Fibroblast of pulmonary artery (primary cell): ENCODE measurements around the gene SLC5A7.

Source experiments
- DNase-seq: peaks from one replicate; pipeline ENCODE4 v3.0.0-alpha.2; 2010; ENCODE audit warnings: low read depth
- H3K4me3 ChIP-seq: replicated peaks from 2 replicates; pipeline ENCODE4 v1.5.1; 2011; ENCODE audit warnings: low read depth, mild to moderate bottlenecking, control low read depth, low read length, moderate library complexity
- TF ChIP-seq, protein P1 (sequence below): IDR thresholded peaks from 2 replicates; pipeline ENCODE4 v1.5.1; 2011; ENCODE audit warnings: mild to moderate bottlenecking, control low read depth, low read length, inconsistent platforms; ENCODE audit errors: missing control alignments

SLC5A7 gene

DNA sequence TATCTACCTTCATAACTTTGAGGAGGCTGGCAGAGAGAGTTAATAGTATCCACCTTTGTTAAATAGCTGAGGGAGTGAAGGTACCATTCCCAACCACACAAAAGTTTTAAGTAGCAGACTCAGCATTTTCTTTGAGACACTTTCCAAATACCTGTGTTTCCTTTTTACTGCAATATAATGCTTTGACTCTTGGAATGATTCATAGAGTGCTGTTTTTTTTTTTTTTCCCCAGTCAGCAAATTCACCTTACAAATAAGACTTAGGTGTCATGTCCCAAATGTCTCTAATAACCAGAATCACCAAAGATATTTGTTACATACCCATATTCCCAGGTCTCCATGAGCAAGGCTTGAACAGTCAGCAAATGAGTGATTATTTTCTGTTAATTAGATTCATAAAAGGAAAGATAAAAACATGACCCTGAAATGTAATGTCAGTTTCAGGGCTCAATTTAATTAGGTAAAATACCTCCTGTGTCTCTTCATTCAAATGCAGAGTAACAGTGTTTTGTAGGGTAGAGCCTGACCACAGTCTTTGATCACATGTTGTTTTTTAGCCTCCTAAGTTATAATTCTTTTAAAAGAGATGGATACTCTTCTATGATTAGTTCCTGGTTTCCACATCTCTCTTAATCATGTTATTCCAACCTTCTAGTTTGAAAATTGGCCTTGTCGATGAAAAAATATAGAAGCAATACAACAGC lies 39.9 kb downstream of the SLC5A7 start:
- TF ChIP-seq, protein P1, sequence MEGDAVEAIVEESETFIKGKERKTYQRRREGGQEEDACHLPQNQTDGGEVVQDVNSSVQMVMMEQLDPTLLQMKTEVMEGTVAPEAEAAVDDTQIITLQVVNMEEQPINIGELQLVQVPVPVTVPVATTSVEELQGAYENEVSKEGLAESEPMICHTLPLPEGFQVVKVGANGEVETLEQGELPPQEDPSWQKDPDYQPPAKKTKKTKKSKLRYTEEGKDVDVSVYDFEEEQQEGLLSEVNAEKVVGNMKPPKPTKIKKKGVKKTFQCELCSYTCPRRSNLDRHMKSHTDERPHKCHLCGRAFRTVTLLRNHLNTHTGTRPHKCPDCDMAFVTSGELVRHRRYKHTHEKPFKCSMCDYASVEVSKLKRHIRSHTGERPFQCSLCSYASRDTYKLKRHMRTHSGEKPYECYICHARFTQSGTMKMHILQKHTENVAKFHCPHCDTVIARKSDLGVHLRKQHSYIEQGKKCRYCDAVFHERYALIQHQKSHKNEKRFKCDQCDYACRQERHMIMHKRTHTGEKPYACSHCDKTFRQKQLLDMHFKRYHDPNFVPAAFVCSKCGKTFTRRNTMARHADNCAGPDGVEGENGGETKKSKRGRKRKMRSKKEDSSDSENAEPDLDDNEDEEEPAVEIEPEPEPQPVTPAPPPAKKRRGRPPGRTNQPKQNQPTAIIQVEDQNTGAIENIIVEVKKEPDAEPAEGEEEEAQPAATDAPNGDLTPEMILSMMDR: no peak
- DNase-seq: no peak
- H3K4me3 ChIP-seq: no peak overlapping the region

DNA sequence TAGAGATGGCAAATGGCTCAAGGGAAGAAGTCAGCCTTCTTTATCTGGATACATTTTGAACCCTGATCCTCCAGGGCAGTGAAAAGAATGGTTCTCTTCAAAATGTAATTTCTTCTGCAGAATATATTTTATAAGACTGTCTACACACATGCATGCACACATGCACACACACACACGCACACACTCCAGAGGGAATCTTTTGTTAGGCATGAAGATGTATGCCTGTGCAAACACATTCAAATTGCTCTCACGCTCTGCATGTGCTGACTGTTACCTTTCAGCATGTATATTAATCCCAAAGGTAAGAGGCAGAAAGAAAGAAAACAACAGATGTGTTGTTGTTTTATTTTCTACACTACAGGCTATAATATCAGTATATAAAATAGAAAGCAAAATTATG lies 43.2 kb downstream of the SLC5A7 start:
- TF ChIP-seq, protein P1: no peak
- H3K4me3 ChIP-seq: no peak overlapping the region
- DNase-seq: no peak

DNA sequence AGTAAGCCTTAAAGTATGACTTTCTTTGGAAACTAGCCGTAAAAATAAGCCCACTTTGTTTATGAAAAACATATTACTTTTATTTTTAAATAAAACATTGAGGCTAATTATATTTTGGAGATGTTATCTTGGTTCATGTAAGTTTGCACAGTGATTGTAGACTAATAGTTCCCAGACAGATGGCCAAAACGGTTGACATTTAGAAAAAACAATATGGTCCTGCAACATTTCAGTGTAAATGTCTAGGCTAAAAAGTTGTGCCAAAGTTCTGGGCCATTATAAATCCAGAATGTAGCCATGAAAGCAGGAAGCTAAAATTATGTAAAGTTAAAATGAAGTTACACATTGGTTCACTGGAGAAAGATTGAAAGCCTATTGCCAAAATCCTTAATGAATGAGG lies 43.6 kb downstream of the SLC5A7 start:
- TF ChIP-seq, protein P1: no peak
- DNase-seq: no peak
- no peak overlapping the region for H3K4me3 ChIP-seq

DNA sequence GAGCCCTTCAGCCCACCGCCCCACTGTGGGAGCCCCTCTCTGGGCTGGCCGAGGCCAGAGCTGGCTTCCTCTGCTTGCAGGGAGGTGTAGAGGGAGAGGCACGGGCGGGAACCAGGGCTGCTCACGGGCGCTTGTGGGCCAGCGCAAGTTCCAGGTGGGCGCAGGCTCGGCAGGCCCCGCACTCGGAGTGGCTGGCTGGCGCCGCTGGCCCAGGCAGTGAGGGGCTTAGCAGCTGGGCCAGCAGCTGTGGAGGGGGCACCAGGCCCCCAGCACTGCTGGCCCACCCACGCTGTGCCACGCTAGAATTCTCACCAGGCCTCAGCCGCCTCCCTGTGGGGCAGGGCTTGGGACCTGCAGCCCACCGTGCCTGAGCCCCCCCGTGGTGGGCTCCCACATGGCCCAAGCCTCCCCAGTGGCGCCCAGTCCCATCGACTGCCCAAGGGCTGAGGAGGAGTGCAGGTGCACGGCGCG lies 45.2 kb downstream of the SLC5A7 start:
- H3K4me3 ChIP-seq: no peak overlapping the region
- no peak for DNase-seq
- TF ChIP-seq, protein P1: no peak

DNA sequence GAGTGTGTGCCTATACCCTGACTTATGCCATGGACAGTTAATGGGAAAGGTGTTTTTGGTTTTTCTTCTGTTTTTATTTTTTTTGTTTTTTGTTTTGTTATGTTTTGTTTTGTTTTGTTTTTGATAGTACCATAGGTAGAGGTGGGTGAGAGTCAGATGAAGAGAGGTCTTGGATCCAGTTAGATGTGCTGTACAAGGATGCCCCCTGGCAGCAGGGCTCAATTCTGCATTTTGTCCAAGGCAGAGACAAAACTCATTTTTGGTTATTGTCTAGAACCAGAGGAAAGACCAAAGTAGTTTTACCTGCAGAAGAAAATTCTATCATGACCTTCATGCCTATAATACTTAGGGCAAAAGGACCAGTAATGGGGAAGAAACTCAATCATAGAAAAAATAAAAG lies 48.5 kb downstream of the SLC5A7 start:
- H3K4me3 ChIP-seq: no peak overlapping the region
- TF ChIP-seq, protein P1: no peak
- DNase-seq: no peak

DNA sequence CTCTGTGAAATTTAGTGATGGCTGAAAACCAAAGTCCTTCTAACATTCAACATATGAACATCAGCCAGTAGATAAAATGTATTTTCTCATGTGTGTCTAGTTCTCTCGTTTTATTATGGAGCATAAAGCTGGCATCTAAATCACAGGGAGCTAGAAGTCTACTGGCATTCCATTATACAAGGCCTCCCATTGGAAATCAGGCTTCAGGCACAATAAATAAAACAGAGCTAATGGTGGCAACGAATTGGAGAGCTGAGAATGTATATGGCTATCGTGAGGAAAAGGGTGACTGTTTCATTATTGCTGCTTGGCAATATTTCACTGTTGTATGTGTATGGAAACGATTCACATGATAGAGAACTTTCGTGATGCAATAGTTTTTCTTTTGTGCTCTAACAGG lies 62.4 kb downstream of the SLC5A7 start:
- TF ChIP-seq, protein P1: no peak
- DNase-seq: no peak
- no peak overlapping the region for H3K4me3 ChIP-seq

DNA sequence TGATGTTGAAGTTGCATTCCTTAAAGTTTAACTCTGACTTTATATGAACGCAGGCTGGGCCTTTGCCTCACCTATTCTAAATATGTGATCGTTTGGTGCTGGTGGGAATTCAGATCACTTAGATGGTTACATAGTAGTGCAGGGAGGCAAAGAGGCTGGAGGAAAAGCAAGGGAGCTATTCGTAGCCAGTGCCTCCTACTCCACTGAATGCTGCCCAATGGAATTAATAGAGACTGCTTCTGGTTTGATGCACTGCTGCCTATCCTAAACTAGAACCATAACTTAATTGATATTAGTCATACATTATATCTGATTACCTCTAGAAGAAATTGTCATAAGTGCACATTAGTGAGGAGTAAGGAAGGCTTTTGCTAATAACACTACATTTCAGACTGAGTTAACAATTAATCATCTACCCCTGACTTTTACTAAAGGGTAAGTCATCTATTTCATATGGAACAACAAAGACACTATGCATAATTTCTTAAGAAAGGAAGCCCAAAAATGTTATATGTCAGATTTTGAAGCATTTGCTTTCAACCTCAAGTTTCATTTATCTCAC lies 72.3 kb downstream of the SLC5A7 start:
- H3K4me3 ChIP-seq: no peak overlapping the region
- TF ChIP-seq, protein P1: no peak
- DNase-seq: no peak
